CD4-positive, alpha-beta T cell treated with Interleukin-6 for 4 hours (primary cell): ENCODE data around the gene FOS.
"Not testable (repeated sequence)": the region's sequence is repeated elsewhere in the genome, so short reads cannot be mapped to it uniquely, and the experiment has no call there.

ENCODE experiments used
- DNase-seq: peaks from one replicate; pipeline ENCODE4 v3.0.0-alpha.2; 2020; ENCODE audit warnings: mixed read lengths

Gene FOS

DNA sequence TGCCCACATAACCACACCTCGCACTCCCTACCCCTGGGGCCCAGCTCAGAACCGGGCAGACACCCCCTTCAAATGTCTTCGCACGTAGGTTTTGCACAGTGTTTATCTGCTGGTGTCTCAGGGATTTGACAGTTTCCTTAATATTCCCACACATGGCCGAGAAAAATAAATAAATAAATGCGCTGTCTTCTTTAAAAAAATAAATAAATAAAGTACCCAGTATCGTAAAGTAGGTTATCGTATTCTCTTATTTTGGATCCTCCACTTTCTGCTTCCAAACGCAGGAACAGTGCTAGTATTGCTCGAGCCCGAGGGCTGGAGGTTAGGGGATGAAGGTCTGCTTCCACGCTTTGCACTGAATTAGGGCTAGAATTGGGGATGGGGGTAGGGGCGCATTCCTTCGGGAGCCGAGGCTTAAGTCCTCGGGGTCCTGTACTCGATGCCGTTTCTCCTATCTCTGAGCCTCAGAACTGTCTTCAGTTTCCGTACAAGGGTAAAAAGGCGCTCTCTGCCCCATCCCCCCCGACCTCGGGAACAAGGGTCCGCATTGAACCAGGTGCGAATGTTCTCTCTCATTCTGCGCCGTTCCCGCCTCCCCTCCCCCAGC lies 710 bp upstream of the FOS start:
- no peak for DNase-seq

DNA sequence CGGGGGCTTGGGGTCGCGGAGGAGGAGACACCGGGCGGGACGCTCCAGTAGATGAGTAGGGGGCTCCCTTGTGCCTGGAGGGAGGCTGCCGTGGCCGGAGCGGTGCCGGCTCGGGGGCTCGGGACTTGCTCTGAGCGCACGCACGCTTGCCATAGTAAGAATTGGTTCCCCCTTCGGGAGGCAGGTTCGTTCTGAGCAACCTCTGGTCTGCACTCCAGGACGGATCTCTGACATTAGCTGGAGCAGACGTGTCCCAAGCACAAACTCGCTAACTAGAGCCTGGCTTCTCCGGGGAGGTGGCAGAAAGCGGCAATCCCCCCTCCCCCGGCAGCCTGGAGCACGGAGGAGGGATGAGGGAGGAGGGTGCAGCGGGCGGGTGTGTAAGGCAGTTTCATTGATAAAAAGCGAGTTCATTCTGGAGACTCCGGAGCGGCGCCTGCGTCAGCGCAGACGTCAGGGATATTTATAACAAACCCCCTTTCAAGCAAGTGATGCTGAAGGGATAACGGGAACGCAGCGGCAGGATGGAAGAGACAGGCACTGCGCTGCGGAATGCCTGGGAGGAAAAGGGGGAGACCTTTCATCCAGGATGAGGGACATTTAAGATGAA lies 630 bp downstream of the FOS start:
- peak; percentile 56 for DNase-seq

GRCh38 chr14:75279763-75280290 lies 1.2 kb downstream of the FOS start:
- no peak for DNase-seq

DNA sequence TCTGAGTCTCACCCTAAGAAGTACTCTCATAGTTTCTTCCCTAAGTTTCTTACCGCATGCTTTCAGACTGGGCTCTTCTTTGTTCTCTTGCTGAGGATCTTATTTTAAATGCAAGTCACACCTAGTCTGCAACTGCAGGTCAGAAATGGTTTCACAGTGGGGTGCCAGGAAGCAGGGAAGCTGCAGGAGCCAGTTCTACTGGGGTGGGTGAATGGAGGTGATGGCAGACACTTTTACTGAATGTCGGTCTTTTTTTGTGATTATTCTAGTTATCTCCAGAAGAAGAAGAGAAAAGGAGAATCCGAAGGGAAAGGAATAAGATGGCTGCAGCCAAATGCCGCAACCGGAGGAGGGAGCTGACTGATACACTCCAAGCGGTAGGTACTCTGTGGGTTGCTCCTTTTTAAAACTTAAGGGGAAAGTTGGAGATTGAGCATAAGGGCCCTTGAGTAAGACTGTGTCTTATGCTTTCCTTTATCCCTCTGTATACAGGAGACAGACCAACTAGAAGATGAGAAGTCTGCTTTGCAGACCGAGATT lies 1.7 kb downstream of the FOS start:
- DNase-seq, result no peak

GRCh38 chr14:75280831-75281653 lies 2.4 kb downstream of the FOS start:
- DNase-seq, result no peak

DNA sequence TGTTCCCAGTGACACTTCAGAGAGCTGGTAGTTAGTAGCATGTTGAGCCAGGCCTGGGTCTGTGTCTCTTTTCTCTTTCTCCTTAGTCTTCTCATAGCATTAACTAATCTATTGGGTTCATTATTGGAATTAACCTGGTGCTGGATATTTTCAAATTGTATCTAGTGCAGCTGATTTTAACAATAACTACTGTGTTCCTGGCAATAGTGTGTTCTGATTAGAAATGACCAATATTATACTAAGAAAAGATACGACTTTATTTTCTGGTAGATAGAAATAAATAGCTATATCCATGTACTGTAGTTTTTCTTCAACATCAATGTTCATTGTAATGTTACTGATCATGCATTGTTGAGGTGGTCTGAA lies 3.0 kb downstream of the FOS start:
- no peak for DNase-seq

DNA sequence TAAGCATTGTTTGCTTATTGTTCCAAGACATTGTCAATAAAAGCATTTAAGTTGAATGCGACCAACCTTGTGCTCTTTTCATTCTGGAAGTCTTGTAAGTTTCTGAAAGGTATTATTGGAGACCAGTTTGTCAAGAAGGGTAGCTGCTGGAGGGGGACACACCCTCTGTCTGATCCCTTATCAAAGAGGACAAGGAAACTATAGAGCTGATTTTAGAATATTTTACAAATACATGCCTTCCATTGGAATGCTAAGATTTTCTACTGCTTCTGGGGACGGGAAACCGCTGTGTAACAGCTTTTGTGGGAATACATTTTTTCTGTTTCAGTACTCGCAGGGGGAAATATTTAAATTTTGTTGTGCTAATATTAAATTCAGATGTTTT lies 3.5 kb downstream of the FOS start:
- no peak for DNase-seq

- not testable (repeated sequence) for DNase-seq
These were observed 4.0 kb downstream of the FOS start for GRCh38 chr14:75282555-75283161.

DNA sequence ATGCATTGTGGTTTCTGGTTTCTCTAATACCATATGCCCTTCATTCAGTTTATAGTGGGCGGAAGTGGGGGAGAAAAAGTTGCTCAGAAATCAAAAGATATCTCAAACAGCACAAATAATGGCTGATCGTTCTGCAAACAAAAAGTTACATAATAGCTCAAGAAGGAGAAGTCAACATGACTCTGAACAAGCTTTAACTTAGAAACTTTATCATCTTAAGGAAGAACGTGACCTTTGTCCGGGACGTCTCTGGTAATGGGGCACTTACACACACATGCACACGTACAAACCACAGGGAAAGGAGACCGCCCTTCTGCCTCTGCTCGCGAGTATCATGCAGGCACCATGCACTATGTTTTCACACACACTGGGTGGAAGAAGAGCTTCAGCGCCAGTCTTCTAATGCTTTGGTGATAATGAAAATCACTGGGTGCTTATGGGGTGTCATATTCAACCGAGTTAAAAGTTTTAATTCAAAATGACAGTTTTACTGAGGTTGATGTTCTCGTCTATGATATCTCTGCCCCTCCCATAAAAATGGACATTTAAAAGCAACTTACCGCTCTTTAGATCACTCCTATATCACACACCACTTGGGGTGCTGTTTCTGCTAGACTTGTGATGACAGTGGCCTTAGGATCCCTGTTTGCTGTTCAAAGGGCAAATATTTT lies 4.7 kb downstream of the FOS start:
- DNase-seq, result no peak

DNA sequence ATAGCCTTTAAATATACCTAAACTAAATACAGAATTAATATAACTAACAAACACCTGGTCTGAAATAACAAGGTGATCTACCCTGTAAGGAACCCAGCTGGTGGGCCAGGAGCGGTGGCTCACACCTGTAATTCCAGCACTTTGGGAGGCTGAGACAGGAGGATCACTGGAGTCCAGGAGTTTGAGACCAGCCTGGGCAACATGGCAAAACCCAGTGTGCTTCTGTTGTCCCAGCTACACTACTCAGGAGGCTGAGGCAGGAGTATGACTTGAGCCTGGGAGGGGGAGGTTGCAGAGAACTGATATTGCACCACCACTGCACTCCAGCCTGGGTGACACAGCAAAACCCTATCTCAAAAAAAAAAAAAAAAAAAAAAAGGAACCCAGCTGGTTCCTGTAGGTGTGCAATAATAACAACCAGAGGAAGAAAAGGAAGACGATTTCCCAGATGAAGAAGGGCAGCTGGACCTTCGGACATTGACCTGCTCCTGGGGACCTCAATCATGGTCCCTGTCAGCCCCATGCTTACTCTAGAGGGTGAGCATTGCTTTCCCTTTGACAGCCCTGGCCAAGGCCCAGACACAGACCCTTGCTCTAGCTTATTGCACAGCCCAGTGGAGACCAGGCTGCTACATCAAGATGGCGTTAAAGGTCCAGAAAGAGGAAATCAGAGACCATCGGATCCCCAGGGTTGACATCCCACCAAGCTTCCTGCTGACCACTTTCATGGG lies 5.4 kb downstream of the FOS start:
- DNase-seq, result no peak

- no peak for DNase-seq
These were observed 6.7 kb downstream of the FOS start for GRCh38 chr14:75285331-75285730.

GRCh38 chr14:75286313-75286712 lies 7.7 kb downstream of the FOS start:
- no peak for DNase-seq

- DNase-seq, result no peak
These were observed 11.3 kb downstream of the FOS start for GRCh38 chr14:75289840-75290388.

- no peak for DNase-seq
These were observed 12.2 kb downstream of the FOS start for GRCh38 chr14:75290851-75291250.

- DNase-seq, result no peak
These were observed 12.7 kb downstream of the FOS start for GRCh38 chr14:75291331-75291730.

DNA sequence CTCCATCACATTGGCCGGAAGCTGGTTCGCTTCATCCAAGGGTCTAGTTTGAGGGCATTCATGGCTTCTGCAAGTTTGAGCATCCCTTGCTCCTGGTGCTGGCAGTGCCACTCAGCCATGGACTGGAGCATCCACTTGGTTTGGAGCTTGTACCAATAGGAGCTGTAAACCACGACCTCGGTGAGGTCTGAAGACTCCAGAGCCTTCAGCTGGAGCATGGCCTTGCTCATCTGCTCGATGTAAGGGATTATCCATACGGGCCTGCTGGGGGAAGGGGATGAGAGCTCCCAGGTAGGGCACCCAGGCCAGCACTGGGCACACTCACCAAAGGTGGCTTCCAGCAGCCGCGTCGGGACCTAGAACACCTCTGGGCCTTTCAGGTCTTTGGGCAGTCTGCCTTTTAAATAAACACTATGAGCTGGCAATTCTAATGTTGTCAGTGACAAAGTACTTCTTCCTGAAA lies 13.5 kb downstream of the FOS start:
- DNase-seq, result no peak

DNA sequence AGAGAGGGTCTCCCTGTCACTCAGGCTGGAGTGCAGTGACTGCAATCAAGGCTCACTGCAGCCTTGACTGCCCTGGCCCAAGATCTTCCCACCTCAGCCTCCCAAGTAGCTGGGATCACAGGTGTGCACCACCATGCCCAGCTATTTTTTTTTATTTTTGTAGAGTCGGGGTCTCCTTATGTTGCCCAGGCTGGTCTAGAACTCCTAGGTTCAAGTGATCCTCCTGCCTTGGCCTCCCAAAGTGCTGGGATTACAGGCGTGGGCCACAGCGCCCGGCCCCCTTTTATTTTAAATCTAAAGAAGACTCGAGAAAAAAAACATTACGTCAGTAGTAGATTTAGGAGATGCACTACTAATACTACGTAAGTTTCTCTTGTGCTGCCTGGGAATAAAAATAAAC lies 14.3 kb downstream of the FOS start:
- no peak for DNase-seq

DNA sequence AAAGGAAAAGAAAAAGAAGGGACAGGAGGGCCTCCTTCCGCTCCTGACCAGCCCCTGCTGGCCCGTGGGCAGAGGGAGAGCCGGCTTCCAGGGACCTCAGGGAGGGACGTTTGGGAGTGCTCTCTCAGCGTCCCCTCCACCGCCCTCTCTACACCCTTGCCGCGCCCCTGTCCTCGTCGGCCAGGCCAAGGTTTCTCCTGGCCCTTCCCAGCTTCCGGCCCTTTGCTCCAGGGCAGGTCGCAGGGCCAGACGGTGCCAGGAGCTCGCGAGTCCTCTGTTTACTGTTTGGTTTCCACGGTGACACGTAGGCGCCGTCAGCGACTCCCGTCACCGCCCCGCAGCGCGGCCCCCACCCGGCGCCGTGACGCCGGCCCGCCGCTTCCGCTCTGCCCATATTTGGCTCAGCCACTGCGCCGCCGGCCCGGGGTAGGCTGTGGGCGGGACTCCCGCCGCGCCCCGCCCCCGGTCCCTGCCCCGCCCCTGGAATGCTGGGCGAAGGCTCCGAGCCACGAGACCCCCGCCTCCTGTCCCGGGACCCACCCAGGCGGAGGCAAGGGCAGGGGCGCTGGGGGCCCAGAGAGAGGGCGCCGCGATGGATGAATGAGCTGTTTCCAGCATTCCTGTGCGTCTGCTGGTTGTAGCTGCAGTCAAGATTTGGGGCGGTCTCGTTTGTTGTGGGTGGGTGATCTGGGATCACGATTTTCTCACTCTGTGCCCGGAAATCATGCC lies 15.5 kb downstream of the FOS start:
- peak; percentile 94 for DNase-seq

DNA sequence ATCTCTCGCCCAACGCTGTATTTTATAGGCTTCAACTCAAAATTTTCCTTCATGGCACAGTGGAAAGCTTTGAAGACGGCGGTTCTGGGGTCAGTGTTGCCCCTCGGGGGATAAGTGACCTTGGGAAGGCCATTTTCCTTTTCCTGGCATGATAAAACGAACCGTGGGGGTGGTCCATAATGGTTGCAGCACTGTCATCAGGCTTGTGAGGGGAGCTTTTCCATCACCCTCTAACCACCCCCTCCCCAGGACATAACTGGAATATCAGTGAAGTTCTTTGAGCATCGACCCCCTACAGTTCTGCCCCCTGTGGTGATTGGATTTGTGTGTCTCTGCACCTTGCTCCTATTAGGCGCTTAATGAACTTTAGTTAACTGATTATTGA lies 16.0 kb downstream of the FOS start:
- DNase-seq, result no peak

GRCh38 chr14:75295061-75295461 lies 16.4 kb downstream of the FOS start:
- DNase-seq, result peak; percentile 30
